ENCODE data around the gene ABHD11.

The ABHD11 gene

GRCh38 chr7:73707045-73707631 is 31.5 kb downstream of the ABHD11 start:
- H3K27ac ChIP-seq, result no peak overlapping the region
- no peak for TF ChIP-seq CTCF (conservative IDR thresholded peaks at IDR 0.05)
- no peak for TF ChIP-seq ZFX (IDR thresholded peaks at IDR 0.05)

- no peak for TF ChIP-seq ZFX (IDR thresholded peaks at IDR 0.05)
- no peak for TF ChIP-seq CTCF (conservative IDR thresholded peaks at IDR 0.05)
- H3K27ac ChIP-seq, result no peak overlapping the region
Measured at GRCh38 chr7:73706126-73707044, 32.2 kb downstream of the ABHD11 start.

- TF ChIP-seq ZFX (IDR thresholded peaks at IDR 0.05), result no peak
- no peak for TF ChIP-seq CTCF (conservative IDR thresholded peaks at IDR 0.05)
Measured at GRCh38 chr7:73705551-73705920, 33.1 kb downstream of the ABHD11 start.

GRCh38 chr7:73704640-73705550 is 33.7 kb downstream of the ABHD11 start:
- TF ChIP-seq CTCF (conservative IDR thresholded peaks at IDR 0.05) (no peak), ZFX (IDR thresholded peaks at IDR 0.05) (no peak)
- H3K27ac ChIP-seq, result no peak overlapping the region

More at GRCh38 chr7:73705551-73705920, 33.1 kb downstream of the ABHD11 start:
- no peak overlapping the region for H3K27ac ChIP-seq

GRCh38 chr7:73703757-73704639 is 34.6 kb downstream of the ABHD11 start:
- no peak for TF ChIP-seq ZFX (IDR thresholded peaks at IDR 0.05)
- TF ChIP-seq CTCF (conservative IDR thresholded peaks at IDR 0.05), result no peak
- H3K27ac ChIP-seq, result no peak overlapping the region

- H3K27ac ChIP-seq, result no peak overlapping the region
Measured at GRCh38 chr7:73703225-73703624, 35.4 kb downstream of the ABHD11 start.

More at GRCh38 chr7:73703225-73703624, 35.4 kb downstream of the ABHD11 start:
- no peak for TF ChIP-seq CTCF (conservative IDR thresholded peaks at IDR 0.05)
- TF ChIP-seq ZFX (IDR thresholded peaks at IDR 0.05), result no peak

Data from C4-2B (cell line).